Activated CD4-positive, alpha-beta T cell treated with anti-CD3 and anti-CD28 coated beads for 4 hours (primary cell): ENCODE results near the gene C1QTNF12.

Experiments
- DNase-seq, 2 donors: peaks; one replicate each; pipeline ENCODE4 v3.0.0-alpha.2; 2020

C1QTNF12 gene

GRCh38 chr1:1210726-1211540 is 35.6 kb downstream of the C1QTNF12 start:
- peak in 1 of 2 donors; percentile 12 for DNase-seq

GRCh38 chr1:1208713-1209433 is 37.6 kb downstream of the C1QTNF12 start:
- DNase-seq = peak; percentile 68 to 73

DNA sequence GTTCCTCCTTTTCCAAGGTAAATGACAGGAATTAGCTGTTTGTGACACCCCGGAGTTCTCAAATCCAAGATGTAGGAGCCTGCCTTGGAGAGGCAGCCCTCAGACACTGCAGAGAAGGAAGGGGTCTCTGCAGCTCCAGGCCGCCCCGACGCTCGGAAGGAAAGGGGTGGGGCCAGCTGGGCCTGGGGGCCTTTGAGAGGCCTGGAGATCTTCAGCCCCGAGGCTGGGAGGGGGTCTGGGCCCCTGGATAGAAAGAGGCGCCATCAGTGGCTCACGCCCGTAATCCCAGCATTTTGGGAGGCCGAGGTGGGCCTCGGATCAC is 39.0 kb downstream of the C1QTNF12 start:
- DNase-seq = no peak

GRCh38 chr1:1206966-1207531 is 39.5 kb downstream of the C1QTNF12 start:
- DNase-seq = peak in 1 of 2 donors; percentile 40

DNA sequence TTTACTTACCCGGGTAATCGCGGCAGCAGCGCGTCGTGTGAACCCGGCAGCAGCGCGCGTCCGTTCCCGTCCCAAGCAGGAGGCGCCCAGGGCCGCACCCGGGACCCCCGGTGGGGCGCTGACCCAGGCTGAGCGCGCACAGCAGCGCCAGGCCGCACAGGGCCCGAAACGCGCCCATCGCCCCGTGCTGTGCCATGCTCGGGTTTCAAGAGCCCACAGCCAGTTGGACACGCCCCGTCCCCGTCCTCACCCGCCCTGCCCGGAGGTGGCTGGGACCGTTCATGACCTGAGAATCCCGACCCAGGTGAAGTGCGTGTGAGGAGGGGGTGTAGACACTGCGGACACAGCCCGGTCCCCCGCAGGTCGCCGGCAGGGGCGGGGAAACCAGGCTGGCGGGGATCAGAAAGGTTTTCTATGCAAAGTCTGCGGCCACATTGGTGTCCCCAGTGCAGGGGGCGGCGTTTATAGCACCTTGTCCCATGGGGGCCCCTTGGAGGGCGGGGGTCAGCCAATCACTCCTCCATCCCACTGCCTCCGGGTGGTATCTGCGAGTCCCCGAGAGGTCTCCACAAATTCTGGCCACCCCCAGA is 40.1 kb downstream of the C1QTNF12 start, which contains the start of gene TNFRSF18:
Gene TNFRSF18, minus strand, starts transcription at position 217 of the 590 bp plus-strand sequence. Its CDS starts 21 bp downstream, at position 196.
- DNase-seq = peak; percentile 68 to 70

GRCh38 chr1:1205769-1206375 is 40.6 kb downstream of the C1QTNF12 start:
- peak in 1 of 2 donors; percentile 25 for DNase-seq

GRCh38 chr1:1204998-1205768 is 41.3 kb downstream of the C1QTNF12 start:
- DNase-seq = no peak

DNA sequence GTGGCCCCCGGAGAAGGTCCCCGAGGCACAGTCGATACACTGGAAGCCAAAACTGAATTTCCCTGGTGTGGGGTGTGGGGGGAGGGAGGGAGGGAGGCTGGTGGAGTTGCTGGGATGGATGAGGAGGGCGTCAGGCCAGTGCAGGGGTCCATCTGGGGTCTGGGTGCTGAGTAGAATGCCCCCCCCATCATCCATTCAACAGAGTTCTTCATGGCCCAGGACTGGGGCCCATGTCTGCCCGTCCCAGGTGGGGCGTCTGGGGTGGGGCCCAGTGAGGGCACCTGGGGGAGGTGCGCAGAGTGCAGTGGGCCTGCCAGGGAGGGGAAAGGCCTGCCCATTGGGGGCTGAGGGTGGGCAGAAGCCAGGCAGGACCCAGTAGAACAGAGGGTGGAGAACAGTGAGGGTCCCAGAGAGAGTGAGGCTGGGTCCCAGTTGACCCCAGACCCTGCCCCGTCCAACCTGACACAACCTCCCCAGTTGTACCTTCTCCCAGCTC is 42.0 kb downstream of the C1QTNF12 start:
- no peak for DNase-seq

- DNase-seq = no peak
Measured at GRCh38 chr1:1203561-1204424, 42.7 kb downstream of the C1QTNF12 start.

GRCh38 chr1:1202831-1203560 is 43.5 kb downstream of the C1QTNF12 start:
- no peak for DNase-seq

DNA sequence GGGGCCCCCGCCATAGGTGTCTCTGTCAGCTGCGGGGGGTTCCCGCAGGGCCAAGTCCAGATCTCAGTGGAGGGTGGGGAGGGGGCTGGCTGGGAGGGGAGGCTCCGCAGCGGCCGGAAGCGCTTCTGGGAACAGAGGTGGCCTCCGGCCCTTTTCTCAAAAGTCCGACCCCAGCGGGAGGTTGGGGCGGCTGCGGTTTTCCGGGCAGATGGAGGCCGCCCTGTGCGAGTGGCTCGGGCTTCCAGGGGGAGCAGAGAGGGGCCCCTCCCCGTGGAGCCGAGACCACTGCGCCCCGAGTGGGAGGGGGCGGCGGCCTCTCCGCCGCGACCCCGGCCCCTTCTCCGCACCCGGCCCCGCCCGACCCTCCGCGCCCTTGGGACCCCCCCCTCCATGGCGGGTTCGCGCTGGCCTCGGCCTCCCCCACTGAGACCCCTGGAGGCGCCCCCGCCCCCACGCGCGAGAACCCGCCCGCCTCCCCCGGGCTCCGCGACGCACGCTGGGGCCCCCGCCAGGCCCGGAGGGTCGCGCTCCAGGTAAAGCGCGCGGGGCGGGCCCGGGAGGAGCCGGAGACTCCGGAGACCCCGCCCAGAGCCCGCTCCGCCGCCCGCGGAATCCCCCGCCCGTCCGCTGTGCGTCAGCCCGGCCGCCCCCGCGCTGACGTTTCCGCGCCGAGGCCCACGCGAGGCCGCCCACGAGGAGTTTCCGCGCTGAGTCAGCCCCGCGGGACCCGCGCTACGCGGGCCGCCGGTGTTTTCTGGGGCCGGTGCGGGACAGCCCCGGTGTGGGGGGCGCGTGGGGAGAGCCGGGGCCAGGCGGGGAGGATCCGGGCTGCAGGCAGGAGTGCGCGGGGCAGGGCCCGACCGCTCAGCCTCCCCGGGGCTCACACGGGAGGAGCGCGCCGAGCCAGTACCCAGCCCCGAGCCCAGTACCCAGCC is 45.4 kb downstream of the C1QTNF12 start:
- peak; percentile 95 for DNase-seq

- DNase-seq = peak in 1 of 2 donors; percentile 20
Measured at GRCh38 chr1:1199961-1200875, 46.3 kb downstream of the C1QTNF12 start.

- DNase-seq = no peak
Measured at GRCh38 chr1:1199141-1199960, 47.2 kb downstream of the C1QTNF12 start.

DNA sequence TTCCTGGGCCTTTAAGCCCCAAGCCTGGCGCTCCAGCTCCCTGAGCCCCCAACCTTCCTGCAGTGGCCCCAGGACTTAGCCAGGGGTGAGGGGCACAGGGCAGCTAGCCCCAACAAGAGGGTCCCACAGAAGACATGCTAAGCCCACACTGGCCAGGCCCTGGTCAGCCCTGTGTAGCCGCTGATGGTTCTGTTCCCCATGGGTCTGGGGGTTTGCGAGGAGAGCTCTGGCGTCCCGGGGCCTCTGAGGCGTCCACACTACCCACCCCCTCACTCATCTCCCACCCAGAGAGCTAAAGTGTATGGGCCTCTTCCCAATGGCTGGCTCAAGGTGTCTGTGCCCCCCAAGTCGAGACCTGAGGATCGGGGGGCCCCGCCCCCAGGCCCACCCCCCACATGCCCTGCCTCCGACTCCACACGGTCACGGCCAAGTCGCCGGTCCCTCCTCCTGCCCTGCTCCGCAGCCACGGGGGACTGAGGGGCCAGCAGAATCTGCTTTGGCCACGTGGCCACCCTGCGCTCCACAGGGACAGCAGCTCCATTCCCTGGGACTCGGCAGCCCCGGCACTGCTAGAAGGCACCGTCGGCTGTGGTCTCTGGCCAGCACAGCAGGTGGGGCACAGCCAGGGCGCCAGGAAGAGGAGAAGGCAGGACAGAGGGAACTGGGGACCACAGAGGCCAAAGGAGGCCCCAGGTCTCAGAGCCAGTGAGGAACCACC is 47.9 kb downstream of the C1QTNF12 start:
- no peak for DNase-seq

GRCh38 chr1:1197551-1198422 is 48.7 kb downstream of the C1QTNF12 start:
- no peak for DNase-seq
